Measurements from ENCODE around the gene OASL. TPM values are rescaled to one million over a fixed set of nuclear protein-coding genes. Genes with fewer than 3 reads are reported as not detected.
"Not testable (repeated sequence)": the region's sequence is repeated elsewhere in the genome, so short reads cannot be mapped to it uniquely, and the experiment has no call there.

The OASL gene
- total RNA-seq, 1 donor from 2014 or later = 21.1 TPM

DNA sequence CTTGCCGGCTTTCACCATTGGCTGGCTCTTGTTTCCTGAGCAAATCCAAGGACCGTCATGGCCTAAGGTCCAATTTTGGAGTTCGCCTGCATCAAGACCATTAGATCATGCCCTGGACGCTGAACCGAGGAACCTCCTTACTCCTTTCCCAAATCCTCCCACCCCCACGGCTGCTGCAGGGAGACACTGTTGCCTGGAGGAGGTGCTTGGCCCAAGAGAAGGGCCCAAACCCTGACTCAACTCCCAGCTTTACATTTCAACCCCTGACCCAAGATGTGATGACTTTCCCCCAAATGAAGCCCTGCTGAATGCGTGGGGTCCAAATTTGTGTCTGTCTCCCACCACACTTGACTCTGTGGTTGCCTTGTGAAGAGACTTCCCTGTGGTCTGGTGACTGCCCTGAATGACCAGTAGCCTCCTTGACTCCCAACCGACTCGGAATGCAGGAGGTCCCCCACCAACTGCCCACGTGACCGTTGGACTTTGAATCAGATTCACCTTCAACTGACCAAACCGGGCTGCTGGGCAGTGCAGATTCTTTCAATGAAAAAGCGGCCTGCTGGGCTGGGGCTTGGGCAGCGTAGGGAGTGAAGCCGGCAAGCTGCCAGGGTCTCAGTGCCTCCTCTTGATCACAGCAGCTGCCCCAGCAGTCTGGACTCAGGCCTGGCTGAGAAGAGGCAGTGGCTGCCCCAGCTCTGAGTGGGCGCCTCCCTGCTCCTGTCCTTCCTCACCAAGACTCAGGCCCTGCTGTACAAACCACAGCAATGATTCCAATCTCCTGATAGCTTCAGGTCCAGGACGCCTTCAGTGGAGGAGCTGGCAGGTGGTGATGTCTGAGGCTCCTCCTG lies 46.7 kb upstream of the OASL start:
- Histone ChIP-seq H3K4me1 (no peaks in the 10 kb centered on the region), H3K4me3 (no peak overlapping the region), H3K27ac (no peak overlapping the region), H3K9me3 (no peaks in the 10 kb centered on the region), H3K36me3 (no peaks in the 10 kb centered on the region), H3K27me3 (ENCODE audit: low read depth) (no peaks in the 10 kb centered on the region)
- DNase-seq (no peak), ATAC-seq (no peak)
- no peak for TF ChIP-seq CTCF (IDR thresholded peaks at IDR 0.05)
- intact Hi-C loops (cut with DNase I) = no loop called here

- no peak for ATAC-seq
- no peaks in the 10 kb centered on the region for H3K36me3 ChIP-seq
- no peaks in the 10 kb centered on the region for H3K4me1 ChIP-seq
- intact Hi-C loops (cut with DNase I) = no loop called here
- no peaks in the 10 kb centered on the region for H3K9me3 ChIP-seq
- no peak for TF ChIP-seq CTCF (IDR thresholded peaks at IDR 0.05)
- no peak overlapping the region for H3K4me3 ChIP-seq
- no peak for DNase-seq
- H3K27me3 ChIP-seq (ENCODE audit: low read depth) = no peaks in the 10 kb centered on the region
- H3K27ac ChIP-seq = no peak overlapping the region
Observed at GRCh38 chr12:121085069-121085468, 46.0 kb upstream of the OASL start.

DNA sequence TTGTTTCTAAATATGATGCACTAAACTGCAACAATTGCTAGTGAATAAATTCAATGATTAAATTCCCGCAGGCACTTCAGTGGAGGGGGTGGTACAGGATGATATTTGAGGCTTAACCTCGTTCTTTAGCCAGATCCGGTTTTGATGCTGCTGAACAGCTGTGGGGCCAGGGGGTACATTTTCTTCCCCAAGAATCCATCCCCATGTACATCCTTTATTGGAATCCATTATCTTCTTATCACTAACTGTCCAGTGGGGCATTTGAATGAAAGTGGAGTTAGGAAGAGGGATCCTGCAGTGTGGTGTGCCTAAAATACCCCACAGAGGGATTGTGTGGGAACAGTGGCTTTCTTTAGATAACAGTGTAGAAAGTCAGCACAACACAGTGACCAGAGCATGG lies 45.2 kb upstream of the OASL start:
- Histone ChIP-seq H3K9me3 (no peaks in the 10 kb centered on the region), H3K4me1 (no peaks in the 10 kb centered on the region), H3K27ac (no peak overlapping the region), H3K27me3 (ENCODE audit: low read depth) (no peaks in the 10 kb centered on the region), H3K4me3 (no peak overlapping the region), H3K36me3 (no peaks in the 10 kb centered on the region)
- no peak for TF ChIP-seq CTCF (IDR thresholded peaks at IDR 0.05)
- ATAC-seq (no peak), DNase-seq (no peak)
- intact Hi-C loops (cut with DNase I) = no loop called here

- H3K4me1 ChIP-seq = no peaks in the 10 kb centered on the region
- no peak overlapping the region for H3K4me3 ChIP-seq
- no peak for TF ChIP-seq CTCF (IDR thresholded peaks at IDR 0.05)
- intact Hi-C loops (cut with DNase I) = no loop called here
- no peak for DNase-seq
- H3K27ac ChIP-seq = no peak overlapping the region
- H3K9me3 ChIP-seq = no peaks in the 10 kb centered on the region
- H3K27me3 ChIP-seq (ENCODE audit: low read depth) = no peaks in the 10 kb centered on the region
- no peak for ATAC-seq
- H3K36me3 ChIP-seq = no peaks in the 10 kb centered on the region
Observed at GRCh38 chr12:121080909-121081308, 41.9 kb upstream of the OASL start.

DNA sequence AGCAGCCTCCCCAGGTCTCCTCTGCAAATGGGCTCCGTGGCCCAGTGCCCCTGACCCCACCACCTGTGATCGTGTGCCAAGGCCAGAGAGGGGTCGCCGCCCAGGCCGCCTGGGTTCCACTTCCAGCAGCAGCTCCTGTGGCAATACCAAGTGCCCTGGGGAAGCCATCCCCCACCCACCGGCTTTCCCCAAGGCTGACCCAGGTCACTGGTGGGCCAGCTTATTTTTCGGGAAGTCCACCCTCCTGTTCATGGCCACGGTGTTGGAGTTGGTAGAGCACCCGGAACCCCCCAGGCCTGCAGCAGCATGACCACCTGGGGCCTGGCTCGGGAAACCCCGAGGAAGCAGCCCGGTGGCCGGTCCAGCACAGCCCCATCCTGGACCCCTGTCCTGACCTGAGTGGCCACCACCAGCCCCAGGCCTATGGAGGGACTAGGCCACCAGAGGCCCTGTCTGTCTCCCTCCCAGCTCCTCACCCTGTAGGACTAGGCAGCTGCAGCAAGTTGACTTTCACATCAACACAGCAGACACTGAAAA lies 40.8 kb upstream of the OASL start:
- no peaks in the 10 kb centered on the region for H3K4me1 ChIP-seq
- DNase-seq (no peak), ATAC-seq (no peak)
- TF ChIP-seq CTCF (IDR thresholded peaks at IDR 0.05) = no peak
- H3K4me3 ChIP-seq = no peak overlapping the region
- no peak overlapping the region for H3K27ac ChIP-seq
- no peaks in the 10 kb centered on the region for H3K27me3 ChIP-seq (ENCODE audit: low read depth)
- H3K9me3 ChIP-seq = no peaks in the 10 kb centered on the region
- intact Hi-C loops (cut with DNase I) = no loop called here
- no peaks in the 10 kb centered on the region for H3K36me3 ChIP-seq

DNA sequence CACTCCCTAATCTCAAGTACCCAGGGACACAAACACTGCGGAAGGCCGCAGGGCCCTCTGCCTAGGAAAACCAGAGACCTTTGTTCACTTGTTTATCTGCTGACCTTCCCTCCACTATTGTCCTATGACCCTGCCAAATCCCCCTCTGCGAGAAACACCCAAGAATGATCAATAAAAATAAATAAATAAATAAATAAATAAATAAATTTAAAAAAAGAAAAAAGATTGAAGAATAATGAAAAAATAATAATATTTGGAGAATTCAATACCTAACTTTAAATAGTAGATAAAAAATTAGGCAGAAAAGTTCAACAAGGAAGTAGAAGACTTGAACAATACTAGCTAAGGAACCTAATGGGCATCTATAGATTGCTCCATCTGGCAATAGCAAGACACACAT lies 38.4 kb upstream of the OASL start:
- H3K4me3 ChIP-seq; H3K36me3 ChIP-seq; H3K4me1 ChIP-seq; ATAC-seq; H3K27me3 ChIP-seq (ENCODE audit: low read depth); DNase-seq; H3K27ac ChIP-seq; H3K9me3 ChIP-seq; intact Hi-C loops (cut with DNase I): not testable (repeated sequence)

DNA sequence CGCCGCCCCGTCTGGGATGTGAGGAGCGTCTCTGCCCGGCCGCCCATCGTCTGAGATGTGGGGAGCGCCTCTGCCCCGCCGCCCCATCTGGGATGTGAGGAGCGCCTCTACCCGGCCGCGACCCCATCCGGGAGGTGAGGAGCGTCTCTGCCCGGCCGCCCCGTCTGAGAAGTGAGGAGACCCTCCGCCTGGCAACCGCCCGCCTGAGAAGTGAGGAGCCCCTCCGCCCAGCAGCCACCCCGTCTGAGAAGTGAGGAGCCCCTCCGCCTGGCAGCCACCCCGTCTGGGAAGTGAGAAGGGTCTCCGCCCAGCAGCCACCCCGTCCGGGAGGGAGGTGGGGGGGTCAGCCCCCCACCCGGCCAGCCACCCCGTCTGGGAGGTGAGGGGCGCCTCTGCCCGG lies 36.9 kb upstream of the OASL start:
- H3K4me3 ChIP-seq; H3K27ac ChIP-seq; DNase-seq; ATAC-seq; H3K27me3 ChIP-seq (ENCODE audit: low read depth); H3K4me1 ChIP-seq; H3K9me3 ChIP-seq; intact Hi-C loops (cut with DNase I); H3K36me3 ChIP-seq: not testable (repeated sequence)
